GM20431 (cell line): Measurements from ENCODE around the gene TAS1R3.

Experiments
- in situ Hi-C: fragments of 300-500 bp; cut with MseI, MboI; formaldehyde crosslinking; loops from one replicate; pipeline ENCODE4 v1.15.0; 2020; ENCODE audit warnings: low sequenced_read_pairs; ENCODE audit not compliant: unreplicated experiment

Gene TAS1R3

GRCh38 chr1:1320666-1321448 lies 10.2 kb upstream of the TAS1R3 start:
- in situ Hi-C loops: no loop called here

DNA sequence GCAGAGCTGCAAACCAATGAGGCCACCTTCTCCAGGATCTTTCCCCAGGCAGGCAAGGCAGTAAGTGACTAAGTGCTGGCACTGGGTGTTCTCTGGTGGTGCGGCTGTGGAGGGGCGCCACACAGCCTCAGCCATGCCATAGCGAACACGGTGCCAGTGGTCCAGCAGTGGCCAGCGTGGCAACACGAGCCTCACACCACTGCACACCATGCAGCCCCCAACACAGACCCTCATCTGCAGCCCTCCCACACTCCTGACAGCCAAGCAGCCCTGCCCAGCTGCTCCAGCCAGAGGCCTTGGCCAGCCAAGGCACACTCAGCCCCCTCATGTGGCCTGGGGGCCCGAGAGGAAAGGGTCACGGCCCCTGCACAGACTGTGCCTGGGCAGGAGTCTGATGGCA lies 9.6 kb upstream of the TAS1R3 start:
- in situ Hi-C loops: no loop called here

DNA sequence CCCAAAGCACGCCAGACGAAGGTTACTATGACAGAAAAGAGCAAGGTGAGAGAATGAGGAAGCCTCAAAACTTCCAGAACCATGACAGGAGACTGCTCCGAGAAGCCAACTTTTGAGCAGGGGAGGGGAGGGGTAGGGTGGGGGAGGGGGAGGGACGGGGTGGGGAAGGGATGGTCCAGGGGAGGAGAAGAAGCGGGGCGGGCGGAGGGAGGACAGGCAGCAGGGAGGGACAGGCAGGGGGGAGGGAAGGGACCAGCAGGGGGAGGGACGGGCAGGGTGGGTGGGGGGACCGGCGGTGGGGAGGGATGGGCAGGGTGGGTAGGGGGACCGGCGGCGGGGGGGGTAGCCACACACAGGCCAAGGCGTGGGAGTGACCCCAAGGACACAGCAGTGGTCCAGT lies 8.7 kb upstream of the TAS1R3 start:
- in situ Hi-C loops: no loop called here

DNA sequence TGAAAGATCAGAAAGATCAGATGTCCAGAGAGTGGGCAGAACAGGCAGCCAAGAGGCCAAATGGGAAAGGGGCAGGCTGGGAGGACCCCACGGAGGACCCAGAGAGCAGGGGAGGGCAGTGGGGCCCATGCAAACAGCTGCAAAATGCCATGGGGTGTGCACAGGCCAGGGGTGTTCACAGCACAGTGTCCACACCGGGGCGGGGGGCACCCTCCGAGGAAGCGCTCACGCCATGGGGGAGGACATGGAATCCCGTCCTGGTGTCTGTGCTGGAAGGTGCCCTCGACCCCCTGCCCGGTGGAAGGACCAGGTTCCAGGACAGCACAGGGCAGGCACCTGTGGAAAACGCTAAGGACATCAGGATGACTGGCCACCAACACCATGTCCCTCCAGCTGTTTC lies 8.1 kb upstream of the TAS1R3 start:
- in situ Hi-C loops: no loop called here

- in situ Hi-C loops: no loop called here
Observed at GRCh38 chr1:1324084-1324523, 7.0 kb upstream of the TAS1R3 start.

DNA sequence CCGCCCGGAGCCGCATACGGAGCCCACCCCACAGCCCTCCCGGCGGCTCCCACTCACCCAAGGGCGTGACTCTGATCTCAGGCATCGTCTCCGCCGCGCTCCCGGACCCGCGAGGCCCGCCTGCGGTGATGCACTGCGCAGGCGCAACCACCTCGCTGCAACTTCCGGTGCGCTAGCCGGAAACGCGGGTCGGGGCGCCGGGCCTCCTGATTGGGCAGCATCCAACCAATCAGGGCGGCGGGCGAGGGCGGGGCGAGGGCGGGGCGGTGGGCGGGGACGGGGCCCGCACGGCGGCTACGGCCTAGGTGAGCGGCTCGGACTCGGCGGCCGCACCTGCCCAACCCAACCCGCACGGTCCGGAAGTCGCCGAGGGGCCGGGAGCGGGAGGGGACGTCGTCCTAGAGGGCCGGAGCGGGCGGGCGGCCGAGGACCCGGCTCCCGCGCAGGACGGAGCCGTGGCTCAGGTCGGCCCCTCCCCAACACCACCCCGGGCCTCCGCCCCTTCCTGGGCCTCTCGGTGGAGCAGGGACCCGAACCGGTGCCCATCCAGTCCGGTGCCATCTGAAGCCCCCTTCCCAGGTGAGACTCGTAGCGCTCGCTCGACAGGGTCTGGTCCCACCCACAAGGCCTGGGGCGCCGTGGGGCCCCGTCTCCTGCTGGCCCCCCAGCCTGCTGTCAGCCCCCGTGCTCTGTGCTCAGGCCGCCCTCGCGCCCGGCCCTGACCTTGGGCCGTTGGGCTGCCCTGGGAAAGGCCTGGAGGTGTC lies 6.4 kb upstream of the TAS1R3 start, which contains the start of the genes CPTP and INTS11:
Gene CPTP (plus strand): TSS at position 279 of the 764 bp plus-strand sequence. CDS start 2,109 bp downstream, outside the sequence.
Gene INTS11 (minus strand): TSS at position 137 of the 764 bp plus-strand sequence. CDS start 52 bp downstream, at position 85.
- in situ Hi-C loops: no loop called here

GRCh38 chr1:1325288-1326074 lies 5.6 kb upstream of the TAS1R3 start:
- in situ Hi-C loops: no loop called here

DNA sequence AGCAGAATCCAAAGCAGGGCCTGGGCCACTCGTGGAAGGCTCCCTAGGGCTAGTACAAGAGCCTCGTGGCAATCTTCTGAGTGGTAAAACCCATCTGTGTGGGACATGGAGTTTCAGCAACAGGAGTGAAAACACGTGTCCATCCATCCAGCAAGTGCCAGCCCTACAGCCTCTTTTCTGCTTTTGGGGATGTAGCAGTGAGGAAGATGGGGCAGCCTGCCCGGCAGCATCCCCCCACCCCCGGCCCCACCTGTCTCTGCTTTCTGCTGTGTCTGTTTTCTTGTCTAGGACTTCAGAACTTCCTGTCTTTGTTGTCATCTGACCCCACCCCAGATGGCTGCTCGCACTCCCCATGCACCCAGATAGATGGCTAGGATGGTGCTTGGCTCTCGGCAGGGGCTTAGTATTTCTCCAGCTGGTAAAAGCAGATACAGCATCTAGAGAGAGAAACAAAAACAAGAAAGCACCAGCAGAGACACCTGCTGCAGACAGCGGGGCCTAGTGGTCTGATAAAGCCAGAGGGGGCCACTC lies 4.9 kb upstream of the TAS1R3 start:
- in situ Hi-C loops: no loop called here

- in situ Hi-C loops: no loop called here
Observed at GRCh38 chr1:1327291-1327690, 3.8 kb upstream of the TAS1R3 start.

- in situ Hi-C loops: no loop called here
Observed at GRCh38 chr1:1328254-1328653, 2.8 kb upstream of the TAS1R3 start.

GRCh38 chr1:1329304-1330210 lies 1.5 kb upstream of the TAS1R3 start:
- in situ Hi-C loops: no loop called here

- in situ Hi-C loops: no loop called here
Observed at GRCh38 chr1:1330366-1331067, 563 bp upstream of the TAS1R3 start.

- in situ Hi-C loops: no loop called here
Observed at GRCh38 chr1:1332031-1332755, 1.1 kb downstream of the TAS1R3 start.

- in situ Hi-C loops: no loop called here
Observed at GRCh38 chr1:1332774-1333480, 1.8 kb downstream of the TAS1R3 start.

- in situ Hi-C loops: no loop called here
Observed at GRCh38 chr1:1333551-1334241, 2.6 kb downstream of the TAS1R3 start.

DNA sequence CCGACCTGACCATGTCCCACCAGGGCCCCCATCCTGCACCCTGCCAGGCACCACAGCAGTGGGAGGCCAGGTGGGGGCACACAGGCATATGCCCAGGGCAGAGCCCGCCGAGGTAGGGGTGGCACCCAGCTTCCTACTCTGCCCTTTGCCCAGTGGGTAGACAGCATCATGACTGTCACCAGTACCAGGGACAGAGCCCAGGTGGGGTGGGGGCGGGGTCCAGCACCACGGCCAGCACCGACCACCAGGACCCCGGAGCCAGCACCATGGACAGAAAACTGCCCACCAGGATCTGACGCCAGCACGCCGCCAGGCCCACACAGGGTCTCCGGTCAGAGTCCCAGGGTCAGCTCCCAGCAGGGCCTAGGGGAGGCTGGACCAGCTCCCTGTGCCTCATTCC lies 3.8 kb downstream of the TAS1R3 start:
- in situ Hi-C loops: no loop called here

- in situ Hi-C loops: no loop called here
Observed at GRCh38 chr1:1335283-1335682, 4.2 kb downstream of the TAS1R3 start.
